Posterior cingulate gyrus (tissue), 11 donors: Measurements from ENCODE around the gene ZFYVE21.
A peak's percentile ranks its signal among the peaks of the same experiment; 100 is the strongest.

Source experiments
- DNase-seq, 10 donors: peaks; one replicate each; pipeline versions ENCODE4 v3.0.0 to v3.0.0-alpha.2; 2020 to 2021; ENCODE audit warnings: mixed read lengths in 3 of 10
- intact Hi-C: fragments of 100-400 bp; cut with DNase I; formaldehyde crosslinking; loops from one replicate; pipeline ENCODE4 v1.15.1; 2023

Gene ZFYVE21

DNA sequence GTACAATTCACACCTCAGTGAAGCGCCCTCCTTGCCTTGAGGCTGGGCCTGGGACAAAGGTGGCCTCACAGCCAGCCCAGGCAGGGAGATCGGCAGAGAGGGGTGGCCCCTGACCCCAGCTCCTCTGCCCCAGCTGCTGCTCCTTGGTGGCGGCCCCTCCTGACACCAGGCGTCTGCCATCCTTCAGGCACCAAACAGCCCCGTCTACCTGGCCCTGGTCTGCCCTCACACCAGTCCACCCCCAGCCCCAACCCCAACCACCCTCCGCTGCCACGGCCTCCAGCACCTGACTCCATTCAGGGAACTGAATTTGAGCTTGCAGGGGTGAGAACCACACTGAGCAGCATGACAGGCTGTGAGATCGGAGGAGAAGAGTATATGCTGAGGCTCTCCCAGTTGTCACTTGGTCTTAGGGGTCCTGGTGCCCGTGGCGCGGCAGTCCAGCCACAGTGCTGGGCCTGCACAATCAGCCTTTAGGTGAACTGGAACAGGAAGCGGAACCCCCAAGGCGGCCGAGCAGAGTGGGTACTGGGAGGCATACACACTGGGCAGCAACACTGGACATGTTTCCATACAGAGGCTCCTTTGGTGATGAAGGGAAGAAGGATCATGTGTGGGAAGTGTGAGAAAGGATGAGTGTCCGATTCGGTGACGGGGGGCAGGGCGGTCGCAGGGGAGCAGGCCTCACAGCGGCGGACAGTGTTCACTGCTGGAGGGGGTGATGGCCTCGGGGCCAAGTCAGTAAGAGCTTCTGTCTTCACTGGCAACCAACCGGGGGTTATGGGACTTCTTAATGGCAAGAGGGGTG lies 18.7 kb downstream of the ZFYVE21 start:
- DNase-seq: peak in 3 of 10 donors; percentile 73 to 81 (median 73)
- intact Hi-C loops: no loop called here

DNA sequence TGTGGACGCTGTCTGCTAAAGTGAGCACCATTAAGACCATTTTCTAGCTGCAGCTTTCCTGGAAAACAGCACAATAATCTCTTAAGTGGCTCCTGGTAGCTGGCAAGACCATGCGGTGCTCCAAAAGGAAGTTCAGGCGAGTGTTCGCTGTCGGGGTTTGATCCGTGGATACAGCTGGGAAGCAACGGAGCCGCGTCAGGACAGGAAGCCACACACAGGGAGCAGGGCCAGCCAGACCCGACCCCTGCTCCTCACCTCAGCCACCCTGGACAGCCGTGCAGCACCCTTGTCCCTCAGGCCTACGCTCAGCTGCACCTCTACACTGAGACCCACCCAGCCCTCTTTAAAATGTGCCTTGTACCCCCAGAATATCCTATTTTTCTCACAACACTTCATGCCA lies 19.4 kb downstream of the ZFYVE21 start:
- DNase-seq: peak in 3 of 10 donors; percentile 59 to 84 (median 73)
- intact Hi-C loops: no loop called here

DNA sequence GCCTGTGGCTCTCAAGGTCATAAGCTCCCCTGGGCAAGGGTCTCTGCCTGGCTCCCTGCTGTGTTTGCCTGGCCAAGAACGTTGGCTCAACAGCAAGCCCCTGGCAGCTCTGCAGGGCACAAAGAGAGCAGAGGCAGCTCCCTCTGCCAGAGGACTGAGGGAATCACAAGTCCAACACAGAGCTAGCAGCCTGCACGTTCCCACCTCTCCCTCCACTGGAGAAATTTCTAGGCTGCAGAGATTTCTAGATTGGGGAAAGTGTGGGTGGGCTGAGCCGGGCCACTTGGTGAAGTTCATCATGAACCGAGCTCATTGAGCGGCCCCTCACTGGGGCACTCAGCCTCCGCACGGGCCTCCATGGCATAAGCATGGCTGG lies 19.8 kb downstream of the ZFYVE21 start:
- DNase-seq: peak in 3 of 10 donors; percentile 70 to 85 (median 82)
- intact Hi-C loops: no loop called here

DNA sequence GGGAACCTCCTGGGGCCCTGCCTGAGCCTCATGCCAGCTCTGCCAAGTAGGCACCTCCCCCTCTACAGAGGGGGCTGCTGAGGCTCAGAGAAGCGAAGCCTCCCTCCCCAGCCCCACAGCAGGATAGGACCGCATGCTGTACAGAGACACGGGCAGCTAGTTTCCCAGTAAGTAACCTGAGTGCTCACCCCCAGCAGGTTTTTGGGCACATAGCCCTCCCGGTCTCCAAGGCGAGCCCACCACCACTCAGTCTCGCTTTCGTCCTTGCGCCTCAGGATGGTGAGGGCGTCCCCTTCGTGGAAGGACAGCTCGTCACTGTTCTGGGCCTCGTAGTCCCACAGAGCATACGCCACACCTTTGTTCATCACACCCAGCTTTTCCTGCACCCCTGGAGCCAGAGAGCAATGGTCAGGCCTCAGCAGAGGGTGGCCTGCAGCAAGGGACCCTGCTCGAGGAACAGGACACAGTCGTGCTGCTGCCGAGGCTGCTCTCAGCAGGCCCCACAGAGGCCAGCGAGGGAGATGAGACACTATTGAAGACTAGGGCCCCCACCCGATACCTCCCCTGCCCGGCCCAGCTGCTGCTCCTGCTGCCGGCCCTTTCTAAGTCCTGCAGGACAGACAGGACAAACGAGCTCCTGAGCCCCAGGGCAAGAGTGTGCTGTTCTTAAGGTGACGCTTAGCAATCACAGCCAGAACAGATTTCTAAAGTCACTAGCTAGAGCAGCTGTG lies 20.4 kb downstream of the ZFYVE21 start:
- peak in 3 of 10 donors; percentile 32 to 81 (median 60) for DNase-seq
- intact Hi-C loops: no loop called here

DNA sequence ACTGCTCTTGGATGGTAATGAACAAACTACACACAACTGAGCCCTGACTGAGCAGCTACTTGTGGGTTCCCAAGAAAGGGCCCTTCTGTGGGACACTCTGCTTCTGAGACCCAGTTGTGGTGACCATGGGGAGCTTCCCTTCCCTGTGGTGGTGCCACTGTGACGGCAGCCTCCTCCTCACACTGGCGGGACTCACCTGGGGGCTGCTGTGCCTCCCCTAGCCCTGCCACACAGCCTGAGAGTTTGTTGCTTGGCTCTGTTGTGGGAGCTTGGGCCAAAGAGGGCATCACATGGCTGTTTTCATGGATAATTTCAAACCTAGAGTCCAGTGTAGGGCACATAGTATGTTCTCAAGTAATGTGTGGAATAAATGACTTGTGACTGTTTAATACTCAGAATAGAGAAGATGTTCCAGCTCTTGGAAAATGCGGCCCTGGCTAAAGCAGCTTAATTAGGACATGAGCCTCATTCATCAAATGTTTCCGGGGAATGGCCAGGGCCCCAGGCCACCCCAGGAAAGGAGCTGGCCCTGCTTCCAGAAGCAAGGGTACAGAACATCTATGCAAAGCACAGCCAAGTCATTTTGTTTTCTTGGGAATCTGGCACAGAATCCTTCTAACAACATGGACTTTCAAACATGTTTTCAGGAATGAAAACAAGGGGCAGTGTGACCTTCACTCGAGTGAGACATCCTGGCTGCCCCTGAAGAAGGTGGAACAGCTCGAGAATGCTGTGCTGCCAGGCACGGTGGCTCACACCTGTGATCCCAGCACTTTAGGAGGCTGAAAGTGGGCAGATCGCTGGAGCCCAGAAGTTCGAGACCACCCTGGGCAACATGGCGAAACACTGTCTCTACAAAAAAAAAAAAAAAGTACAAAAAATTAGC lies 21.2 kb downstream of the ZFYVE21 start:
- intact Hi-C loops: no loop called here
- peak in 2 of 10 donors; percentile 69 to 77 for DNase-seq

DNA sequence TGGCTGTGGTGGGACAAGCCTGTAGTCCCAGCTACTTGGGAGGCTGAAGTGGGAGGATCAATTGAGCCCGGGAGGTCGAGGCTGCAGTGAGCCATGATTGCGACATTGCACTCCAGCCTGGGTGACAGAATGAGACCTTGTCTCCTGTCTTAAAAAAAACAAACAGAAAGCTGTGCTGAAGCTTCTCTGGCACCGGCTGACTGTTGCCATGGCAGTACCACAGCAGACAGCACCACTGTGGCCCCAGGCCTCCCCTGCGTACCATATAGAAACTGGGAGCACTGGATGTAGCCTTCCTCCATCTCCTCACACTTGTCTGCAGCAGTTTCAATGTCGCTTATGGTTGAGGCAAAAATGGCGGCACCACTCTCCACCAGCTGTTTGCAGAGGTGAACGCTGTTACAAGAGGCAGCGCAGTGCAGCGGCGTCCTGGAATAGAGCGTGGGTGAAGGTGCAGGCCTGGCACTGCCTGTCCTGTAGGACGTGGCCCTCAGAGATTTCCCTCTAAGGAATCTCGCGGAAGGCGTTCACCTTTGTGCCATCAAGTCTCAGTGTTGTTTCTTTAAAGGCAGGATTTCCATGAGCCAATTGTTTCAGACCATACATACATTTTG lies 21.9 kb downstream of the ZFYVE21 start:
- DNase-seq: peak in 2 of 10 donors; percentile 47 to 73

DNA sequence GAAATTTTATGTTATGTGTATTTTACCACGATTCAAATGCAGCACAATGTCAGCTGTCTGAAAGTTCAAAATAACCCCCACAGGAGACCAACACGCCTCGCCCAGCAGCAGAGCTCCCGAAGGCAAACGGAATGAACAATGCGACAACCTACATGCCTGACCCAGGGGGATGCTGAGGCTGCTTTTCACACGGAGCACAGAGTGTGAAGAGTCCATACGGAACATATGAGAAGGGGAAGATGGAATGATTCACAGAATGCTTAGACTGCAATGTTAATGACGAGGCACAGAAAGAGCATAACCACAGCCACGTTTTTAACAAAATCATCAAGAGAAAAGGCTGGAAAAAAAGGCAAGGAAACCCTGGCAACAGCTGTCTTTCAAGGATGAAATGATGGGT lies 22.6 kb downstream of the ZFYVE21 start:
- intact Hi-C loops: no loop called here
- peak in 2 of 10 donors; percentile 12 to 84 for DNase-seq

More for the DNA sequence above, 21.9 kb downstream of the ZFYVE21 start:
- intact Hi-C loops: no loop called here

DNA sequence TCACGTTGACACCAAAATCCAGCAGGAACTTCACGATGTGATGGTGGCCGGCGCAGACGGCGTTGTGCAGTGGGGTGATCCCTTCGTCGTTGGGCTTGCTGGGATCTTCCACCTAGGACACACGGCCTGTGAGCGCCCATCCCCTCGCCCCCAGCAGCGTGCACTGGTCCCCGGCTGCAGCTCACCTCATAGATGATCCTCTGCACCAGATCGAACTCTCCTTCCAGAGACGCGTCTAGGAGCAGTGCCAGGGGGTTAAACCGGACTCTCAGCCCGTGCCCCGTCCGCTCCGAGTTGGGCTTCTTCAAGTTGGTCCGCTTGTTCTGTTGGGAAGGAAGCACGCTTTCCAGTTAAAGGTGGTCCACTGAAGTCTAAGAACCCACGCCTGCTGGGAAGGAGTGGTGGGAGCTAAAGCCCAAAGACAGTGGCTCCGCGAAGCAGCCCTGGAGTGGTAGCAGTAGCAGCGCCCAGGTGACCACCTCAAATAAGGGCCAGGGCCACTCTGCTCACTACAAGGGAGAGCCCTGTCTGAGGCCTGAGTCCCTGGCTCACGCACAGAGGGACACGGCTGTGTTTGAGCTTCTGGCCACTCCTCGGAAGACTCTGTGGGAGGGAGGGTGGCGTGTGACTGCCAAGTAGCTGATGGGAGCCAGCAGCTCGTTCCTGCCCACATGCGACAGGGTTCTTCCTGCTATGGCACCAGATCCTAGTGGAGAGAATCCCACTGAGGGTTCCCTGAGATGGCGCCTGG lies 23.3 kb downstream of the ZFYVE21 start:
- peak in 7 of 10 donors; percentile 5 to 96 (median 73) for DNase-seq
- intact Hi-C loops: no loop called here

DNA sequence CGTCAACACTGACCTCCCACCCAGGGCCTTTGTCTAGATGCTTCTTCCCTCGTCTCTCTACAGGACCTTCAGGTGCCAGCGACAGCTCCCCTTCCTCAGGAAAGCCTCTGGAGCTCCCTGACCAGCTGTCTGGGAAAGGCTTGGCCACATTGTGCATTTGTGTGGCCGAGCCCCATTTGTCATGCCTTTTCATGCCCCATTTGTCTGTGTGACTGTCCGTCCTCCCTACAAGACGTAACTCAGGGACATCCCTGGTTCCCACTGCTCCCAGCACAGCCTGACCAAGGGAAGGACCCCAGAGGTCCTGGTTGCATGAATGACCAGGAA lies 23.8 kb downstream of the ZFYVE21 start:
- intact Hi-C loops: no loop called here
- no peak for DNase-seq

DNA sequence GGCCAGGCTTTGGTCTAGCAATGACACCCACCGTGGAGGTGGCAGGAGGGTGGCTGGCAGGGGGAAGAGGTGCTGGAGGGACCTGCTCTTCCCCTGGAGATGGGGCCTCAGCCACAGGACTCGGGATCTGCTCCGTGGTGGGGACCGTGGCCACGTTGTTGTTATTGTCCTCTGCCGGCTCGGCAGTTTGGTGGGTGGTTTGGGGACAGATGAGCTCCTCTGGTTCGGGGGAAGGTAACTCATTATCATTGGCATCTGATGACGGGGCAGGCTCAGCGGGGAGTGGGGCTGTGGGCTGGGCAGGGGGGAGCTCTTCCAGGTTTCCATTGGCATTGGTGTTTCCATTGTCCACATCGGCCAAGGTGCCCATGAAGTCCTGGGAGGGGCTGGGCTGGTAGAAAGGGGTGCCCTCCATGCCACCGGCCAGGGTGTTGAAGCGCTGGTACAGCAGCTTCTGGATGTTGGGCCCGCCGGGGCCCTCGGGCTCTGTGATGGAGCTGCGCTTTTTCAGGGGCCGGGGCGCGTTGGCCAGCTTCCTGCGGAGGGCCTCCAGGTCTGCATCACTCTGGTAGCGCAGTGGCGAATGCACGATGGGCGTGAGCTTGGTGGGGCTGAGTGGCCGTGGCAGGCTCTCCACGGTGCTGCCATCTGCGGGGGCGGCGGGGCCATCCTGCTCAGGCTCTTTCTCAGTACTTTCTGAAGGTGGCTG lies 24.3 kb downstream of the ZFYVE21 start:
- DNase-seq: peak in 2 of 10 donors; percentile 80

DNA sequence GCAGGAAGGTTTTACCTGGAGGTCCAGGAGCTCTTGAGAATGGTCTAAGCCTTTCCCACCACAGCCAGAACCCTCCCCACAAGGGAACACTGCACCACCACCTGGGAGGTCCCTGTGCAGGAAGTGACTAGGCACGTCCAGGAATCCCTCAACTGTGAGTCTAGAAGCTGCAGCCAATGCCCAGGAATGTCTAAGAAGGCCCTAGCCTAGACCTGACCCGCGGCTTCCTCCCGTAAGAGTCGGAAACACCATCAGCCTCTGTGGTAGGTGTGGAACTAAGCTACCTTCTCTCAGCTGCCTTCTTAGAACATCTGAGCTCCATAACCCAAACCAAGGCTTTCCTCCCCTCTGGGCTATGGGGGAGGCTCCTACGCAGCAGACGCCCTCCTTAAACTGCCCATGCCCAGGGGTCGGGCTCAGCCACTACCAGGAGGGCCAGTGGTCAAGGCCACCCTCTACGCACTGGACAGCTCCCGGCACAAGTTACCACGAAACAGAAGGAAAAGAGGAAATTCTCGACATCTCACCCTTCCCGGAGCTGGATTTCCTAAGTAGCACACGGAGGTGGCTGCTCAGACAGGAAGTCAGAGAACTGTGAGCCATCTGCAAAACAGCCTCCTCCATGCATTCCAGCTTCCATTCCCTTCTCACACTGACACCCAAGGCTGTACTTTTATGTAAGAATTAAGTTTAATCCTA lies 25.5 kb downstream of the ZFYVE21 start:
- intact Hi-C loops: no loop called here
- DNase-seq: peak in 2 of 10 donors; percentile 61 to 81

More for the DNA sequence above, 24.3 kb downstream of the ZFYVE21 start:
- intact Hi-C loops: no loop called here

DNA sequence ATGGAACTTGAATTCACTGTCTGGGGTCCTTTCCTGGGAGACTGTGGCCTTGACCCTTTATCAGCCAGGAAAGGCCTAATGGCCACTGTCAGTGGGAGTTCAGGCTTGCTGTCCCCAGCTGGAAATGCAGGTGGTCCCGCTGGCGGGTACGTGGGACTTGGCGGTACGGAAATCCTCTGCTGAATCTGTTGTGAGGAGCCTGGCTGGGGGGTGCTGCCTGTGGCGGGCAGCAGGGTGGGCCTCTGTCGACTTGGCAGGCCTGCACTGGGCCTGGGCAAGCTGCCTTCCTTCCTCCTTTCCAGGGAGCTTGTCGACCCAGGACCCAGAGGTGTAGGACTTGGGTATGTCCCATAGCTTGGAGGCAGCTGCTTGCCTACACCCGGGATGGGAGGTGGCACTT lies 26.3 kb downstream of the ZFYVE21 start:
- intact Hi-C loops: no loop called here
- DNase-seq: peak in 2 of 10 donors; percentile 49 to 68

DNA sequence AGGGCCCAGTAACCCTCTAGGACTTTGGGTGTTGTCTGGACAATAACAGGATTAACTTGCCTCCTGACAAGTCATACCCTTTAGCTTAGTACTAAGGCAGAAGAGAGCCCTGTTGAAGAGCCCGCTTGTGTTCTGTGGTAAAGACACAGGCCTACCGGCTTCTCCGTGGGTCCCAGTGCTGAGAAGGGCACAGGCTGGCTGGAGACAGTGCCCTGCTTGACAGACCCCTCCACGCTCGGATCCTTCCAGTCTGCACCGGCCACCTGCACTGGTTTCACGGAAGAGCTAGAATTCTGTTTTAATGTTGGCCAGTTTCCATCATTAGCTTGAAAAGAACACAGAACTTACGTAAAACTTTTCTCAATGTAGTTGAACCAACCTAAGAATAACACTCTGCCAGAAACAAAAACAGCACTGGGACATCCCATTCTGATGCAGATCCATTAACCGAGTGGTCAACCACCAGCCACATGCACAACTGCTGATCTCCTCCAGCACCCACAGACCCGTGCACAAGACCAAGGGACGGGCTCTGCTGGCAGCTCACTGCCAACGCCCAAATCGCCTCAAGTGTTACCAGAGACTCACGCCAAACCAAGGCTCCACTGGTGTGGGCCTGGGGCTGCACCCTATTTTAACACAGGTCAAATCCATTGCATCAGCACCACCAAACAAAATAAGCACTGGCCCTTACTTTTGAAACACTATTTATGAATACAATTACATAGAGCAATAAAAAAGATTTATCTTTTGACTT lies 27.1 kb downstream of the ZFYVE21 start:
- intact Hi-C loops: no loop called here
- DNase-seq: peak in 2 of 10 donors; percentile 44 to 53

DNA sequence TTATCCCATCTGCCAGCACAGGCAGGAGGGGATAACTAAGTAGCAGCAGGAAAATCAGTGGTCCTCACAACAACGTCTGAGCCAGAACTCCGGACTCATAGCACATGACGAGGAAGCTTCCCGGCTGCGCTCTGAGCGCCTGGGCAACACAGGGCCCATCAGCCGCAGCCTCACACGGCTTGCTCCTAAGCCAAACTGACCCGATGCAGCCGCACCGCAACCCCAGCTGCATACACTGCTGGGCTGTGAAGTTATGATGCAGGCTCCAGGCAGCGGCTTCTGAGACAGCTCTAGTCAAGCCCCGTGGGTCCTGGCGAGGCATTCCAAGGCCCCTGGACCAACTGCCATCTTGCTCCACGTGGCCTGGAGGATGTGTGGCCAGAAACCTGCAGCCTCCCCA lies 28.1 kb downstream of the ZFYVE21 start:
- DNase-seq: peak in 1 of 10 donors; percentile 65
- intact Hi-C loops: no loop called here

DNA sequence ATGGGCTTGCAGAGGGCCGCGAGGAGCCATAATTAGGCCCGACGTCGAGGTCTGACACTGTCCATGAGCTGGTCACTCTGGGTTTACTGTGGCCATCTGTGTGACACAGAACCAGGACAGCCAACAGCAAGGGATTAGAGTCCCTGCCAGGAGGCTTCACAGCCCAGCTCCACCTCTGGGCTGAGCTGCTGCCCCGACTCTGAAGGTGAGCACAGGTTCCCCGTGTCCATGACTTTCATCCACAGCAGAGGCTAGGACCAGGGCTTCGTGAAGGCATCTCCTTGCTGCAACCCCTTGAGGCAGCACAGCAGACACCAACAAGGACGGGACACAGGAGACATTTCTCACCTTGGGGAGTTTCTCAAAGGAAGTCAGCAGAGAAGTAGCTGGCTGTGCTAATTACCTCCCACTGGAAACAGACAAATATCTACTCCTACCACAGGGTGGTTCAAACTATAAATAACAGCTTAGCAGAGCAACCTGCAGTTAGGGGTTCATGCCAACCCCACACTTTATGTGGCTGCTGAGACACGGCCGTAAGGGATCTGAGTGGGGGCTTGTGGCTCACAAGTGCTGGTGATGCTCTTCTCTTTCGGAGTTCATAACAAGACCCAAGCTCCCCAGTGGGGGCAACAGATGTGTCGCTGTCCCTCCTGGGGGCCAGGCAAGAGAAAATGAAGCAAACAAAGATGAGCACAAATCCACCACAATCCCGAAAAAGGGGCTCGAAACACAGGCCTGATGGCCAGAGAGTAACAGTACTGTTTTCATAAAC lies 29.2 kb downstream of the ZFYVE21 start:
- intact Hi-C loops: no loop called here
- DNase-seq: peak in 1 of 10 donors; percentile 62

DNA sequence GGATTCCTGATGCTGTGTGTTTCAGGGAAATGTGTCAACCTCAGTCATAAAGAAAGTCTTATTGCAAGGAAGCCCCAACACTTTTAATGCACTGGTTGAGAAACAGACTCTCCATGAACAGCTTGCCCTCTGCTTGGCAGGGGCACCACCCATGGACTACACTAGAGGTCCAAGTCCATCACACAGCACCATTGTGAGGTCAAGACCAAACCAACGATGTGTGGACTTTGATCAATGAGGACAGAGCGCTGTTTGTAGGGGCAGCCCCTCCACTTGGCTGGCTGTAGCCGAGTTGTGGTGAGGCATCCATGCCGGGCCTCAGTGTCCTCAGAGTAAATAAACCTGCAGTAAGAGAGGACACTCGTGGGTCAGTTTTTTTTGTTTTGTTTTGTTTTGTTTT lies 29.8 kb downstream of the ZFYVE21 start:
- intact Hi-C loops: no loop called here
- DNase-seq: peak in 1 of 10 donors; percentile 29

DNA sequence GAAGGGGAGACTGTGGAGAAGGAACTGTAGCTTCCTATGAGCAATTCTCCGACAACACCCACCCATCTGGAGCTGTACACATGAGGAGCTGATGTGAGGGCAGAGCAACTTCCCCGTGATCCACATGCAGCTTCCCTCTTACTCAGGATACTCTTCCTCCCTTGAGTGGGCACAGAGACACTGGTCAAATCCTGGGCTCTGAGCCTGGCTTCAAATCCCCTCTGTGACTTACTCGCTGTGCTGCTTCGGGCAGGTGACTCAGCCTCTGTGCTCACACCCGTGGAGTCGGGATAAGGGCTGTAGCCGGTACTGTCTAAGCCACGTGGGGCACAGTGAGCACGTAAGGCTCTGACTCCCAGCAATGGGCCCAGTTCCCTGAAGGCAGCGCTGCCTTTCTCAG lies 31.1 kb downstream of the ZFYVE21 start:
- intact Hi-C loops: no loop called here
- DNase-seq: peak in 4 of 10 donors; percentile 58 to 91 (median 88)
